HepG2 (cell line): ENCODE results near the gene KCNJ6. TPM values are rescaled to one million over a fixed set of nuclear protein-coding genes. Genes with fewer than 3 reads are reported as not detected.

Source experiments
- ATAC-seq: fragments of 200-7000 bp; cut with Tn5 transposase; 3 replicates; pipeline ENCODE4 v1.9.1; 2020; ENCODE audit warnings: mild to moderate bottlenecking, moderate library complexity
- BruUV-seq: library from RNA; stranded (reverse); fragments of 400-500 nt; replicated peaks from 2 replicates; lab custom pipeline; 2021; lab: Mats Ljungman, UMichigan
- CTCF ChIA-PET: fragments of 300-600 bp; formaldehyde crosslinking; extraction: SDS; loops from one replicate; lab custom pipeline; 2021; ENCODE audit warnings: low total read pairs, inconsistent platforms, low intra/inter-chr PET ratio; lab: Yijun Ruan, JAX
- POLR2A ChIA-PET: fragments of 350-600 bp; sonication (Branson Sonifier 250); formaldehyde crosslinking; loops from one replicate; lab custom pipeline; 2020; ENCODE audit warnings: antibody characterized with exemption, inconsistent platforms; lab: Yijun Ruan, JAX
- DNase-seq: peaks from one replicate; pipeline ENCODE4 v3.0.0-alpha.2; 2015; ENCODE audit warnings: low spot score
- FAIRE-seq: peaks from 3 replicates; lab custom pipeline; 2011; peaks lifted over from hg19 to GRCh38; lab: Jason Lieb, UNC
- H2AFZ ChIP-seq: one replicate; pipeline ENCODE4 v1.6.1; 2011; ENCODE audit warnings: low read length, inconsistent platforms
- H3K27ac ChIP-seq: fragments of 300-600 bp; 3 replicates; pipeline ENCODE4 v1.8.0; 2011; ENCODE audit warnings: mixed run types, mild to moderate bottlenecking, mixed read lengths, low read length, inconsistent platforms; ENCODE audit not compliant: insufficient read depth; ENCODE audit errors: extremely low read length
- H3K27me3 ChIP-seq, 2 experiments: fragments of 200-600 bp in 1 of 2; 2 replicates in 1 of 2; 3 replicates in 1 of 2; pipeline versions ENCODE4 v1.6.0 to v1.8.0; 2011; ENCODE audit warnings: low read length in 2 of 2, mild to moderate bottlenecking in 2 of 2, moderate library complexity in 2 of 2, inconsistent platforms in 1 of 2; ENCODE audit not compliant: insufficient read depth in 2 of 2, control insufficient read depth in 1 of 2
- H3K36me3 ChIP-seq, 2 experiments: fragments of 200-600 bp in 1 of 2; replicated peaks in 1 of 2; 2 replicates in 1 of 2; 3 replicates in 1 of 2; pipeline versions ENCODE4 v1.5.1 to v1.8.0; 2011; ENCODE audit warnings: low read length in 2 of 2, inconsistent platforms in 1 of 2; ENCODE audit not compliant: insufficient read depth in 2 of 2, control insufficient read depth in 1 of 2
- H3K4me1 ChIP-seq: 2 replicates; pipeline ENCODE4 v1.5.1; 2012; ENCODE audit warnings: low read length, inconsistent platforms; ENCODE audit not compliant: insufficient read depth
- H3K4me2 ChIP-seq: 2 replicates; pipeline ENCODE4 v1.6.0; 2011; ENCODE audit warnings: low read depth, low read length, inconsistent platforms
- H3K4me3 ChIP-seq, 3 experiments: fragments of 200-600 bp in 1 of 3; sonication (generic), shearing (Covaris generic) in 1 of 3; replicated peaks in 1 of 3; 2 replicates each; pipeline ENCODE4 v1.5.1; 2011 to 2016; ENCODE audit warnings: low read length in 3 of 3, inconsistent platforms in 2 of 3, low read depth in 2 of 3, mild to moderate bottlenecking in 2 of 3, control low read depth in 1 of 3, mixed read lengths in 1 of 3; ENCODE audit not compliant: insufficient read depth in 1 of 3
- H3K79me2 ChIP-seq: one replicate; pipeline ENCODE4 v1.6.1; 2011; ENCODE audit warnings: low read length, inconsistent platforms; ENCODE audit not compliant: insufficient read depth
- H3K9ac ChIP-seq: 2 replicates; pipeline ENCODE4 v1.6.0; 2011; ENCODE audit warnings: mild to moderate bottlenecking, low read depth, low read length, inconsistent platforms; ENCODE audit not compliant: insufficient read depth
- H3K9me3 ChIP-seq: 2 replicates; pipeline ENCODE4 v1.5.1; 2012; ENCODE audit warnings: mild to moderate bottlenecking, low read length
- H4K20me1 ChIP-seq: 2 replicates; pipeline ENCODE4 v1.6.0; 2011; ENCODE audit warnings: inconsistent platforms, mild to moderate bottlenecking, low read length, moderate library complexity; ENCODE audit not compliant: insufficient read depth
- ASH2L ChIP-seq: fragments of 300-600, 200-600 bp; sonication (generic); IDR thresholded peaks from 2 replicates; pipeline ENCODE4 v1.7.0; 2017; ENCODE audit warnings: low read depth, mild to moderate bottlenecking, moderate library complexity, mixed read lengths, low read length; ENCODE audit not compliant: insufficient read length
- ESRRA ChIP-seq: sonication (generic); formaldehyde crosslinking; IDR thresholded peaks from 2 replicates; pipeline ENCODE4 v1.5.1; 2020; ENCODE audit warnings: mild to moderate bottlenecking, low read depth, missing genetic modification reagents
- GRHL1 ChIP-seq: sonication (generic); formaldehyde crosslinking; conservative IDR thresholded peaks from 2 replicates; pipeline ENCODE4 v1.8.0; 2022; ENCODE audit warnings: missing genetic modification reagents
- HMG20A ChIP-seq: IDR thresholded peaks from 2 replicates; pipeline ENCODE4 v1.6.1; 2016; ENCODE audit warnings: borderline replicate concordance
- HMGXB4 ChIP-seq, 2 experiments: sonication (generic) in 1 of 2; formaldehyde crosslinking in 1 of 2; IDR thresholded peaks; 2 replicates each; pipeline versions ENCODE4 v1.4.0 to v1.6.1; 2018 to 2020; ENCODE audit warnings: missing genetic modification reagents in 2 of 2, borderline replicate concordance in 1 of 2, low read depth in 1 of 2, mild to moderate bottlenecking in 1 of 2, missing biosample characterization in 1 of 2
- KDM4B ChIP-seq: sonication (generic); formaldehyde crosslinking; IDR thresholded peaks from 2 replicates; pipeline ENCODE4 v1.4.0; 2020; ENCODE audit warnings: missing genetic modification reagents
- MTA1 ChIP-seq: sonication (generic); formaldehyde crosslinking; IDR thresholded peaks from 2 replicates; pipeline ENCODE4 v1.4.0; 2020; ENCODE audit warnings: missing genetic modification reagents, mild to moderate bottlenecking, borderline replicate concordance
- ZBTB2 ChIP-seq: sonication (generic); formaldehyde crosslinking; IDR thresholded peaks from 2 replicates; pipeline ENCODE4 v1.8.0; 2022; ENCODE audit warnings: low read depth, missing genetic modification reagents
- ZGPAT ChIP-seq: IDR thresholded peaks from 2 replicates; pipeline ENCODE4 v1.6.1; 2016; ENCODE audit warnings: mild to moderate bottlenecking
- ZNF138 ChIP-seq: sonication (generic); formaldehyde crosslinking; IDR thresholded peaks from 2 replicates; pipeline ENCODE4 v1.5.0; 2020; ENCODE audit warnings: mild to moderate bottlenecking, low read depth, missing genetic modification reagents
- ZNF432 ChIP-seq: sonication (generic); formaldehyde crosslinking; IDR thresholded peaks from 2 replicates; pipeline ENCODE4 v1.5.0; 2020; ENCODE audit warnings: missing genetic modification reagents, mild to moderate bottlenecking, borderline replicate concordance
- ZNF704 ChIP-seq: sonication (generic); formaldehyde crosslinking; IDR thresholded peaks from 2 replicates; pipeline ENCODE4 v1.8.1; 2023; ENCODE audit warnings: mild to moderate bottlenecking, inconsistent platforms, moderate library complexity, missing genetic modification reagents, borderline replicate concordance
- ZNF883 ChIP-seq: sonication (generic); formaldehyde crosslinking; IDR thresholded peaks from 2 replicates; pipeline ENCODE4 v1.5.1; 2020; ENCODE audit warnings: mild to moderate bottlenecking, missing genetic modification reagents; ENCODE audit errors: not compliant biosample characterization
- WGBS: methylation state at CpG from one replicate; pipeline ENCODE4 v1.1.6; 2017; ENCODE audit warnings: low lambda C conversion rate; 5-methylcytosine and 5-hydroxymethylcytosine counted together
- in situ Hi-C: cut with HindIII; loops from 2 replicates; pipeline ENCODE4 v1.10.0; 2017; ENCODE audit warnings: low pct_unique_long_range_greater_than_20kb; ENCODE audit not compliant: extremely low pct_ligation_motif_present
- intact Hi-C: fragments of 100-400 bp; cut with micrococcal nuclease; formaldehyde crosslinking; loops from one replicate; pipeline ENCODE4 v1.10.0; 2022; ENCODE audit not compliant: unreplicated experiment
- polyA plus RNA-seq, 8 experiments: library from polyadenylated mRNA; depleted of rRNA in 3 of 8; stranded (reverse) in 7 of 8; unstranded in 1 of 8; fragments of >200 nt; fragmentation: Illumina TruSeq in 4 of 8; extraction: Trizol in 4 of 8; gene quantifications; 2 replicates each; pipeline versions ENCODE4 v1.2.1 to v1.2.3, GENCODE V29; 2011 to 2016; ENCODE audit warnings: low read depth in 4 of 8, missing spikeins in 1 of 8, mixed read lengths in 1 of 8; ENCODE audit not compliant: insufficient read depth in 1 of 8
- total RNA-seq, 5 experiments: library from RNA; depleted of rRNA; stranded (reverse); fragments of >200 nt; fragmentation: Illumina TruSeq; extraction: Trizol; gene quantifications; 2 replicates each; pipeline ENCODE4 v1.2.3, GENCODE V29; 2016; ENCODE audit warnings: low read depth in 1 of 5

KCNJ6 gene
- total and polyA plus RNA-seq, 2 of the 13 experiments (the other 11 are each of a cell fraction or from before 2014, with no cell fraction given): not detected

- BruUV-seq: no TSS peak
- H3K4me3 ChIP-seq: no peak overlapping the region
- POLR2A ChIA-PET: no interaction called here
- no peaks in the 10 kb centered on the region for H3K79me2 ChIP-seq
- H3K9me3 ChIP-seq: no peaks in the 10 kb centered on the region
- no peak for TF ChIP-seq GRHL1 (CRISPR knock-in tag)
- TF ChIP-seq ZNF138 (CRISPR knock-in tag): no peak
- no peak for TF ChIP-seq ASH2L
- TF ChIP-seq MTA1 (CRISPR knock-in tag): no peak
- TF ChIP-seq ZNF704 (CRISPR knock-in tag): no peak
- no peak for TF ChIP-seq ZNF432
- no peak for TF ChIP-seq ZBTB2 (CRISPR knock-in tag)
- TF ChIP-seq HMG20A (CRISPR knock-in tag): no peak
- no peak for TF ChIP-seq HMGXB4 (CRISPR knock-in tag; IDR thresholded peaks at IDR 0.05; ENCODE audit: borderline replicate concordance in 1 of 2, low read depth in 1 of 2)
- no peak for TF ChIP-seq ESRRA (CRISPR knock-in tag)
- no peak for TF ChIP-seq KDM4B (CRISPR knock-in tag)
- no peak for TF ChIP-seq ZNF883
- TF ChIP-seq ZGPAT (CRISPR knock-in tag): no peak
- in situ Hi-C loops: no loop called here
- DNase-seq (no peak), FAIRE-seq (no peak), ATAC-seq (no peak)
- H2AFZ ChIP-seq: no peak overlapping the region
- H3K27ac ChIP-seq: no peak overlapping the region
- no peak overlapping the region for H3K4me2 ChIP-seq
- no peaks in the 10 kb centered on the region for H3K27me3 ChIP-seq
- intact Hi-C loops: no loop called here
- no peaks in the 10 kb centered on the region for H4K20me1 ChIP-seq
- CTCF ChIA-PET: no interaction called here
- no peak overlapping the region for H3K9ac ChIP-seq
- H3K4me1 ChIP-seq: no peaks in the 10 kb centered on the region
- 2% methylated on average over 8 of the region's 8 CpGs for WGBS
- H3K36me3 ChIP-seq: no peaks in the 10 kb centered on the region
Measured at GRCh38 chr21:37855647-37856625, 60.3 kb downstream of the KCNJ6 start.
